Pons (tissue), 1 donor: ENCODE data around the gene DNER.
A peak's percentile ranks its signal among the peaks of the same experiment; 100 is the strongest.

Experiments
- DNase-seq: peaks from one replicate; pipeline ENCODE4 v3.0.0-alpha.2; 2016; ENCODE audit warnings: low spot score

The DNER gene

DNA sequence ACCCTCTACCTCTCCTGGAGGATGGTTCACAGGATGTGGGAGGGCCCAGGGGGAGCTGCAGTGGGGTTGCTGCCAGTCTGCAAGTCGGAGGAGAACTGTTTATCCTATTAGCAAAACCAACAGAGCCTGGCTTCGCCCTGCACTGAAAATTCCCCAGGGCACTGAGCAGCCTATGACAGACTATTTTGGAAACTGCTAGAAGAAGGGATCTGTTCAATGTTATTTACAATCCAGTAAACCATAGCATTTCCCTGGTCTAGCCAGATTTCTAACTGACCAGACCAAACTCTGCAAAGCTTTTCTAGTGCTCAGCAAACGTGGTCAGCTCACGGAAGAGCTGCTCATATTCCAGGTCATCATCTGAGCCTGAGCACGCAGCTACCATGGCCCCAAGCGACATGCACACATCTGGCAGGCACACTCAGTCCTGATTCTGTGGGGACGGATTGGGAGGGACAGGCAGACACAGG, 378.4 kb downstream of the DNER start:
- no peak for DNase-seq

DNA sequence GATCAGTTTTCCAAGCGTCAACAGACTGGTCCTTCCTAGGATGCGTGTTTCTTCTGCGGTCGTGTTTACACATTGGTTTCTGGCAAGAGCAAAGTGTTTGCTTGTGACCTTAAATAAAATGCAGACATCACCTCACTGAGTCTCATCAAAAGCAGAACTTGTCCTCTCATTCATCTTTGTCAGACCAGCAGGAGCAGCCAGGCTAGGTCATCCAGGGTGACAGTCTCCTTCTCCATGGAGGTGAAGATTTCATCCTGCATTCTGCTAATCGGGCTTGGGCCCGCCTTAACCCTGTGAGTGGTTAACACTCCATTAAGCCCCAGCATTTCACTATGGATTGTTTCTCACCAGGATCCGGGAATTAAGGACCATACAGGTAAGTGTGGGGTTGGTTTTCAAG, 379.0 kb downstream of the DNER start:
- peak; percentile 19 for DNase-seq

DNA sequence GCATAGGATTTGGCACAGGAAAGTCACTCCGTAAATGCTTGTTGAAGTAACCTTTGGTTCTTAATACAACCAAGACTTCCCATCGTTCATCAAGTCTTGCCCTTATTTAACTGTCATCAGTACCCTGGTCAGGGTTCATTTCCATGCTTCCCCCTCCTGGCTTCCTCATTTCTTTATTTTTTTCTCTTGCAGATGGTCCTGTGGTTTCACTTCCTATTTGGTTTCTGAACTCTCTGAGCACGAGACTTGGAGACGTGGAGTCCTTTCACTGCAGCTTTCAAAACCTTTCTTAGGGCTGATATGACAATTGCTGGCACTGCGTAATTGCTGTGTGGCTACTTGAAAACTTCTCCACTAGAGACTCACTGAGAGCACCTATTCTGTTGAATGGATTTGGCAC, 383.4 kb downstream of the DNER start:
- DNase-seq: peak; percentile 87

DNA sequence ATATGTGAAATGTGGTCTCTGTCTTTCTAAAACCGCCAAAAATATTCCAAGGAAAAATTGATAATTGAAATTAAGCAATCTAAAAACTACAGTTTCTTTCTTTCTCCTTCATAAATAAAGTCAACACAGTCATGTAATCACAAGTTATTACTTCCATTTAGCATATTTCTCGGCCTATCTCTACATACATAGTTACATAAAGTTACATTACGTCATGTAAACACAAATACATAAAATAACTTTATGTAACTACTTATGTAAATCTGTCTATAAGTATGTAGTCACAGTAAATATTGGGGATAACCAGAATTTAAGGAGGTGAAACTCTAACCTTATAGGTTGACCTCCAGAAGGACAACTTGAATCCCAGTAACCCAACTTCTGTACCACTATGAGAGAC, 394.8 kb downstream of the DNER start:
- no peak for DNase-seq

DNA sequence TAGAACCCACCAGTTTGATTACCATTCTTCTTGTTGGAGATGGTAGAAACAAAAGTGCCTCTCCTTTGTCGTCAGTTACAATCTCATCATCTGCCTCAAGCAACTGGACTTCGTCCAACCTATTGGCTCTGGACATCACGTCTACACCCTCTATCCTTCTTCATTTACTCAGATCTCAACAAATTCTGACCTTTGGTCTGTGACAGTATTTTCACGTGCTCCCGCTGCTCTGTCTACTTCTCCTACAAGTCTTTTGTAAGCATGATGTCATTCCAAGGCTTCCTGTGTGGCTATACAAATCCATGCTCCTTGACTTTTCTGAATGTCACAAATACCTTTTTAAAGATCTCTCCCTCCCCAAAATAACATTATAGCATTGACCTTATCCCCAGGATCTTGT, 400.2 kb downstream of the DNER start:
- DNase-seq: no peak

DNA sequence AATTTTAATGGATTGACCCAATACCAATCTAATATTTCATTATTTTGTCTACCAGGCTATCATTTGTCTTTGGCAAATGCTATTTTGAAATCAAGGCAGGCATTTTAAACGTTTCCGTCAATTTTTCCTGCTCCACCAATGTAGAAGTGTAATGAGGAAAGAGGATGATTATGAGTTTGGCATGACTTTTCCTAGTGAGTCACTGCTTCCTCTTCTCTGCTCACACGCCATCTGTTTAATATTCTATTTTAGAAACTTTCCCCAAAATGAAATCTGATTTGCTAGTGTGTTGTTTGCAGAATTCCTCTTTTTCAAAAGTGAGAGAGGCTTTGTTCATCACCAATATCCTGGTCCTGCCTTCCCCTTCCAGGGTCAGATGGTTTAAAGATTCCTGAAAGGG, 400.8 kb downstream of the DNER start:
- peak; percentile 15 for DNase-seq
